OCI-LY1 (cell line): ENCODE measurements around the gene MUC13.

Experiments used
- EZH2 ChIP-seq: fragments of 200-600 bp; sonication (generic), shearing (Covaris generic); IDR thresholded peaks from 2 replicates; pipeline ENCODE4 v1.8.0; 2017; ENCODE audit warnings: borderline replicate concordance, mixed run types, mild to moderate bottlenecking, antibody characterized with exemption, low read length, moderate library complexity, mixed read lengths
- TF ChIP-seq, protein P1 (sequence below): fragments of 200-600 bp; sonication (generic), shearing (Covaris generic); IDR thresholded peaks from 2 replicates; pipeline ENCODE4 v1.5.1; 2017; ENCODE audit warnings: mild to moderate bottlenecking, antibody characterized with exemption, low read length, moderate library complexity, mixed read lengths

DNA sequence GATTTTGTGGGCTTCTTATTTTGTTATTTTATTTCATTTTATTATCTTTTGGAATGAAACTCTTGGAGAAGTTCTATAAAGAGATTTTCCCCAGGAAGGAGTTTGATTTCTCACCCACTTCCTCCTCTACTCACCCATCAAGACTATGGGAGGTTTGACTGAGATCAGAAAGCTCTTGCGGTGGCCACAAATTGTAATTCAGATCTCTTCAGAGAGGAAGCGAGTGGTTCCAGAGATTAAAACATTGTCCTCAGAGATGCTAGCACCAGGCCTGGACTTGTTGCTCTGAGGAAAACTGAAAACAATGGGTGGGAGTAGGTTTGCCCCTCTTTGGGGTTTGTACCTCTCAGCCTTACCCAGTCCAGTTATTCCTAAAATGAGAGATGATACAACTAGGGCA, 8.1 kb upstream of the MUC13 start:
- TF ChIP-seq, protein P1, sequence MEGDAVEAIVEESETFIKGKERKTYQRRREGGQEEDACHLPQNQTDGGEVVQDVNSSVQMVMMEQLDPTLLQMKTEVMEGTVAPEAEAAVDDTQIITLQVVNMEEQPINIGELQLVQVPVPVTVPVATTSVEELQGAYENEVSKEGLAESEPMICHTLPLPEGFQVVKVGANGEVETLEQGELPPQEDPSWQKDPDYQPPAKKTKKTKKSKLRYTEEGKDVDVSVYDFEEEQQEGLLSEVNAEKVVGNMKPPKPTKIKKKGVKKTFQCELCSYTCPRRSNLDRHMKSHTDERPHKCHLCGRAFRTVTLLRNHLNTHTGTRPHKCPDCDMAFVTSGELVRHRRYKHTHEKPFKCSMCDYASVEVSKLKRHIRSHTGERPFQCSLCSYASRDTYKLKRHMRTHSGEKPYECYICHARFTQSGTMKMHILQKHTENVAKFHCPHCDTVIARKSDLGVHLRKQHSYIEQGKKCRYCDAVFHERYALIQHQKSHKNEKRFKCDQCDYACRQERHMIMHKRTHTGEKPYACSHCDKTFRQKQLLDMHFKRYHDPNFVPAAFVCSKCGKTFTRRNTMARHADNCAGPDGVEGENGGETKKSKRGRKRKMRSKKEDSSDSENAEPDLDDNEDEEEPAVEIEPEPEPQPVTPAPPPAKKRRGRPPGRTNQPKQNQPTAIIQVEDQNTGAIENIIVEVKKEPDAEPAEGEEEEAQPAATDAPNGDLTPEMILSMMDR: no peak
- TF ChIP-seq EZH2: no peak
